H9 (cell line): ENCODE measurements around the gene LCP1. TPM values are rescaled to one million over a fixed set of nuclear protein-coding genes. Genes with fewer than 3 reads are reported as not detected.

Source experiments
- DNase-seq: peaks from one replicate; pipeline ENCODE4 v3.0.0-alpha.2; 2017
- H2AFZ ChIP-seq: one replicate; pipeline ENCODE4 v1.6.1; 2013; ENCODE audit warnings: mild to moderate bottlenecking, low read length, control low read depth, moderate library complexity
- H2AK5ac ChIP-seq: 2 replicates; pipeline ENCODE4 v1.6.1; 2013; ENCODE audit warnings: low read length, control low read depth, mixed read lengths; ENCODE audit not compliant: insufficient read length
- H2BK120ac ChIP-seq: one replicate; pipeline ENCODE4 v1.6.1; 2013; ENCODE audit warnings: low read depth, mild to moderate bottlenecking, low read length, control low read depth, inconsistent platforms; ENCODE audit not compliant: poor library complexity, severe bottlenecking
- H2BK12ac ChIP-seq: 2 replicates; pipeline ENCODE4 v1.6.1; 2013; ENCODE audit warnings: low read length, control low read depth, mixed read lengths, low read depth; ENCODE audit not compliant: insufficient read length
- H2BK15ac ChIP-seq: 2 replicates; pipeline ENCODE4 v1.6.1; 2013; ENCODE audit warnings: low read depth, low read length, control low read depth
- H2BK20ac ChIP-seq: one replicate; pipeline ENCODE4 v1.6.1; 2013; ENCODE audit warnings: low read depth, mild to moderate bottlenecking, low read length, control low read depth, inconsistent platforms; ENCODE audit not compliant: poor library complexity, severe bottlenecking
- H2BK5ac ChIP-seq: 2 replicates; pipeline ENCODE4 v1.6.1; 2013; ENCODE audit warnings: low read length, control low read depth, mixed read lengths; ENCODE audit not compliant: insufficient read length
- H3K14ac ChIP-seq: 2 replicates; pipeline ENCODE4 v1.6.1; 2013; ENCODE audit warnings: low read length, control low read depth; ENCODE audit not compliant: insufficient read depth
- H3K18ac ChIP-seq: 2 replicates; pipeline ENCODE4 v1.6.1; 2013; ENCODE audit warnings: low read depth, mild to moderate bottlenecking, mixed read lengths, low read length, control low read depth; ENCODE audit not compliant: insufficient read length
- H3K23ac ChIP-seq: 2 replicates; pipeline ENCODE4 v1.6.1; 2013; ENCODE audit warnings: low read length, control low read depth, mixed read lengths, low read depth; ENCODE audit not compliant: insufficient read length
- H3K23me2 ChIP-seq: 2 replicates; pipeline ENCODE4 v1.6.1; 2013; ENCODE audit warnings: low read depth, mild to moderate bottlenecking, mixed read lengths, low read length, control low read depth; ENCODE audit not compliant: insufficient read length, poor library complexity, severe bottlenecking
- H3K27ac ChIP-seq: 2 replicates; pipeline ENCODE4 v1.5.1; 2013; ENCODE audit warnings: low read length, control low read depth, mixed read lengths, low read depth; ENCODE audit not compliant: insufficient read length
- H3K27me3 ChIP-seq: 2 replicates; pipeline ENCODE4 v1.6.1; 2013; ENCODE audit warnings: low read length, control low read depth, inconsistent platforms; ENCODE audit not compliant: insufficient read depth
- H3K4ac ChIP-seq: 2 replicates; pipeline ENCODE4 v1.6.1; 2013; ENCODE audit warnings: low read depth, mild to moderate bottlenecking, control low read depth, inconsistent platforms, low read length, moderate library complexity
- H3K4me1 ChIP-seq: 2 replicates; pipeline ENCODE4 v1.6.1; 2013; ENCODE audit warnings: low read length, control low read depth, inconsistent platforms; ENCODE audit not compliant: insufficient read depth
- H3K4me2 ChIP-seq: 2 replicates; pipeline ENCODE4 v1.6.1; 2013; ENCODE audit warnings: low read length, control low read depth, mixed read lengths; ENCODE audit not compliant: insufficient read length, insufficient read depth
- H3K56ac ChIP-seq: 2 replicates; pipeline ENCODE4 v1.6.1; 2013; ENCODE audit warnings: low read depth, mild to moderate bottlenecking, mixed read lengths, low read length, control low read depth; ENCODE audit not compliant: insufficient read length
- H3K79me1 ChIP-seq: 2 replicates; pipeline ENCODE4 v1.6.1; 2013; ENCODE audit warnings: low read depth, mild to moderate bottlenecking, moderate library complexity, low read length, control low read depth, inconsistent platforms; ENCODE audit not compliant: insufficient read depth, poor library complexity, severe bottlenecking
- H3K79me2 ChIP-seq: 2 replicates; pipeline ENCODE4 v1.6.1; 2013; ENCODE audit warnings: low read length, control low read depth, inconsistent platforms; ENCODE audit not compliant: insufficient read depth
- H3K9ac ChIP-seq: 2 replicates; pipeline ENCODE4 v1.6.1; 2013; ENCODE audit warnings: low read length, control low read depth, mixed read lengths; ENCODE audit not compliant: insufficient read length; ENCODE audit errors: extremely low read depth
- H3K9me3 ChIP-seq: one replicate; pipeline ENCODE4 v1.6.1; 2013; ENCODE audit warnings: low read depth, low read length, inconsistent platforms; ENCODE audit not compliant: control insufficient read depth
- H3T11ph ChIP-seq: one replicate; pipeline ENCODE4 v1.6.1; 2013; ENCODE audit warnings: mild to moderate bottlenecking, low read length, control low read depth, inconsistent platforms
- H4K20me1 ChIP-seq: one replicate; pipeline ENCODE4 v1.6.1; 2013; ENCODE audit not compliant: control insufficient read depth, insufficient read length, insufficient read depth
- H4K5ac ChIP-seq: 2 replicates; pipeline ENCODE4 v1.6.1; 2013; ENCODE audit warnings: low read depth, mild to moderate bottlenecking, mixed read lengths, low read length, control low read depth; ENCODE audit not compliant: insufficient read length
- H4K8ac ChIP-seq: replicated peaks from 2 replicates; pipeline ENCODE4 v1.6.1; 2013; ENCODE audit warnings: low read length, control low read depth, mixed read lengths, low read depth; ENCODE audit not compliant: insufficient read length
- H4K91ac ChIP-seq: 2 replicates; pipeline ENCODE4 v1.6.1; 2013; ENCODE audit warnings: low read depth, mild to moderate bottlenecking, moderate library complexity, mixed read lengths, low read length, control low read depth; ENCODE audit not compliant: insufficient read length
- H3K27ac Mint-ChIP-seq, 3 experiments: 2 replicates in 2 of 3; 3 replicates in 1 of 3; pipeline ENCODE4 v1.8.0; 2020 to 2021; ENCODE audit warnings: mixed read lengths in 3 of 3, mild to moderate bottlenecking in 1 of 3, moderate library complexity in 1 of 3
- H3K27me3 Mint-ChIP-seq: 2 replicates; pipeline ENCODE4 v1.8.0; 2021; ENCODE audit warnings: low read depth, mild to moderate bottlenecking, moderate library complexity, mixed read lengths
- H3K36me3 Mint-ChIP-seq, 3 experiments: 2 replicates in 2 of 3; 3 replicates in 1 of 3; pipeline ENCODE4 v1.8.0; 2020 to 2021; ENCODE audit warnings: low read depth in 3 of 3, mixed read lengths in 3 of 3; ENCODE audit not compliant: insufficient read depth in 1 of 3
- H3K4me1 Mint-ChIP-seq, 2 experiments: 2 replicates each; pipeline ENCODE4 v1.8.0; 2020; ENCODE audit warnings: mixed read lengths in 2 of 2
- H3K4me3 Mint-ChIP-seq, 2 experiments: 2 replicates in 1 of 2; 3 replicates in 1 of 2; pipeline ENCODE4 v1.8.0; 2020 to 2021; ENCODE audit warnings: mild to moderate bottlenecking in 2 of 2, mixed read lengths in 2 of 2, moderate library complexity in 1 of 2
- H3K9me3 Mint-ChIP-seq, 2 experiments: 2 replicates in 1 of 2; 3 replicates in 1 of 2; pipeline ENCODE4 v1.8.0; 2020; ENCODE audit warnings: mild to moderate bottlenecking in 2 of 2, mixed read lengths in 2 of 2, moderate library complexity in 1 of 2
- WGBS: extraction: QIAGEN DNeasy Blood & Tissue Kit; methylation state at CpG from one replicate; pipeline ENCODE4 v1.1.7; 2013; ENCODE audit warnings: missing lambda C conversion rate, low lambda C conversion rate, mixed read lengths; ENCODE audit not compliant: insufficient read length; ENCODE audit errors: extremely low coverage; 5-methylcytosine and 5-hydroxymethylcytosine counted together
- total RNA-seq: library from RNA; stranded (reverse); gene quantifications from 2 replicates; pipeline ENCODE4 v1.2.1, GENCODE V29; 2021
- TF ChIP-seq, protein P1 (sequence below): fragments of 200-600 bp; sonication (generic); conservative IDR thresholded peaks from 3 replicates; pipeline ENCODE4 v1.8.0; 2021; ENCODE audit warnings: antibody characterized with exemption, mild to moderate bottlenecking

The LCP1 gene
- total RNA-seq, 1 experiment from 2014 or later: 0.81 TPM

DNA sequence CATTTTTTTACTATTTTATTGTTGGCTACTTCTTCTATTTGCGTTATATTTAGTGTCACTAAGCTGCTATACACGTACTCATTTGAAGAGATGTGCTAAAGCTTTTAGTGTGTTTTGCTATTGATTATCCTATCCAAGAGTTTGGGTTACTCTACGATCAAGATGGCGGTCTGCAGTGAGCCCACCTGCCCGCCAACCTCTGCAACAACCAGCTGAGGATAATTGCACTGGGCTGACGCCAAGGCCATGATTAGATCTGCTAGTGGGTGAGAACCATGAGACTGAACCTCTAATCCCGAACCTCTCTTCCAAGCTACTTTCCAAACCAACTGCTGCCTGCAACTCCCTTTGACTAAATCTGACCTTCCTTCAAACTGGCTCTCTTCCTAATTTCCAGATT, 78.9 kb downstream of the LCP1 start:
- Histone ChIP-seq H2BK12ac (no peak overlapping the region), H3K27me3 (no peaks in the 10 kb centered on the region), H3K79me2 (no peaks in the 10 kb centered on the region), H2BK5ac (no peak overlapping the region), H3K56ac (no peak overlapping the region), H3K4me1 (no peaks in the 10 kb centered on the region; the same call in 1 of the 2 replicates), H3K14ac (no peak overlapping the region), H3K9me3 (no peaks in the 10 kb centered on the region), H2AFZ (no peak overlapping the region), H3K18ac (no peak overlapping the region), H3K79me1 (no peaks in the 10 kb centered on the region), H2BK20ac (no peak overlapping the region), H2AK5ac (no peak overlapping the region), H3K23me2 (no peaks in the 10 kb centered on the region), H3K23ac (no peak overlapping the region), H3K4me2 (no peak overlapping the region), H3K9ac (no peak overlapping the region), H4K8ac (no peak overlapping the region), H4K91ac (no peak overlapping the region), H2BK15ac (no peak overlapping the region), H4K5ac (no peak overlapping the region), H3T11ph (no peak overlapping the region), H3K27ac (no peak overlapping the region), H2BK120ac (no peak overlapping the region), H4K20me1 (no peaks in the 10 kb centered on the region), H3K4ac (no peak overlapping the region)
- Mint-ChIP-seq H3K36me3 (no peaks in the 10 kb centered on the region), H3K27me3 (no peaks in the 10 kb centered on the region), H3K9me3 (no peaks in the 10 kb centered on the region), H3K4me1 (peaks cover 3 to 7% of the 10 kb centered on the region in 2 experiments; a peak in 2 of 4 replicates), H3K27ac (no peak overlapping the region), H3K4me3 (no peak overlapping the region)
- TF ChIP-seq, protein P1, sequence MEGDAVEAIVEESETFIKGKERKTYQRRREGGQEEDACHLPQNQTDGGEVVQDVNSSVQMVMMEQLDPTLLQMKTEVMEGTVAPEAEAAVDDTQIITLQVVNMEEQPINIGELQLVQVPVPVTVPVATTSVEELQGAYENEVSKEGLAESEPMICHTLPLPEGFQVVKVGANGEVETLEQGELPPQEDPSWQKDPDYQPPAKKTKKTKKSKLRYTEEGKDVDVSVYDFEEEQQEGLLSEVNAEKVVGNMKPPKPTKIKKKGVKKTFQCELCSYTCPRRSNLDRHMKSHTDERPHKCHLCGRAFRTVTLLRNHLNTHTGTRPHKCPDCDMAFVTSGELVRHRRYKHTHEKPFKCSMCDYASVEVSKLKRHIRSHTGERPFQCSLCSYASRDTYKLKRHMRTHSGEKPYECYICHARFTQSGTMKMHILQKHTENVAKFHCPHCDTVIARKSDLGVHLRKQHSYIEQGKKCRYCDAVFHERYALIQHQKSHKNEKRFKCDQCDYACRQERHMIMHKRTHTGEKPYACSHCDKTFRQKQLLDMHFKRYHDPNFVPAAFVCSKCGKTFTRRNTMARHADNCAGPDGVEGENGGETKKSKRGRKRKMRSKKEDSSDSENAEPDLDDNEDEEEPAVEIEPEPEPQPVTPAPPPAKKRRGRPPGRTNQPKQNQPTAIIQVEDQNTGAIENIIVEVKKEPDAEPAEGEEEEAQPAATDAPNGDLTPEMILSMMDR: no peak
- no peak for DNase-seq
- WGBS: no CpG with 5 or more reads among the region's 7 CpGs
